K562 (cell line): ENCODE measurements around the gene IL4I1. TPM values are rescaled to one million over a fixed set of nuclear protein-coding genes. Genes with fewer than 3 reads are reported as not detected.
A peak's percentile ranks its signal among the peaks of the same experiment; 100 is the strongest.

ENCODE experiments used
- ARHGAP35 ChIP-seq: fragments of 450-650 bp; IDR thresholded peaks from 2 replicates; pipeline ENCODE4 v1.6.1; 2018; ENCODE audit not compliant: partially characterized antibody
- ARID3A ChIP-seq: IDR thresholded peaks from 2 replicates; pipeline ENCODE4 v1.6.1; 2012; ENCODE audit warnings: low read depth, low read length, improper control_type of control experiment, borderline replicate concordance
- ASH1L ChIP-seq: fragments of 450-650 bp; IDR thresholded peaks from 2 replicates; pipeline ENCODE4 v1.6.1; 2018; ENCODE audit warnings: borderline replicate concordance, mild to moderate bottlenecking, low read depth; ENCODE audit not compliant: partially characterized antibody
- CCNT2 ChIP-seq: IDR thresholded peaks from 2 replicates; pipeline ENCODE4 v1.6.1; 2011; ENCODE audit warnings: borderline replicate concordance, low read depth, mild to moderate bottlenecking, moderate library complexity, mixed read lengths, low read length; ENCODE audit not compliant: insufficient read length; ENCODE audit errors: extremely low read depth
- CTBP1 ChIP-seq: fragments of 450-650 bp; IDR thresholded peaks from 2 replicates; pipeline ENCODE4 v1.6.1; 2016; ENCODE audit warnings: borderline replicate concordance
- DLX4 ChIP-seq: fragments of 250-450 bp; sonication (Bioruptor Pico); IDR thresholded peaks from 2 replicates; pipeline ENCODE4 v1.6.1; 2021; ENCODE audit warnings: mild to moderate bottlenecking
- GTF2B ChIP-seq: IDR thresholded peaks from 2 replicates; pipeline ENCODE4 v1.6.1; 2011; ENCODE audit not compliant: insufficient read length; ENCODE audit errors: extremely low read depth
- HNRNPK ChIP-seq: fragments of 200-400 bp; formaldehyde crosslinking; IDR thresholded peaks from one replicate; pipeline ENCODE4 v1.6.1; 2018; ENCODE audit warnings: mild to moderate bottlenecking, low read depth, low read length; ENCODE audit not compliant: poor library complexity, severe bottlenecking
- KAT7 ChIP-seq: sonication (generic); formaldehyde crosslinking; IDR thresholded peaks from 2 replicates; pipeline ENCODE4 v1.8.0; 2022; ENCODE audit warnings: missing genetic modification reagents, mild to moderate bottlenecking, borderline replicate concordance
- TARDBP ChIP-seq: fragments of 450-650 bp; IDR thresholded peaks from 2 replicates; pipeline ENCODE4 v1.6.1; 2016
- USF1 ChIP-seq: sonication (generic); formaldehyde crosslinking; IDR thresholded peaks from 2 replicates; pipeline ENCODE4 v1.9.0; 2022; ENCODE audit warnings: mild to moderate bottlenecking, missing genetic modification reagents
- ZC3H4 ChIP-seq: sonication (generic); formaldehyde crosslinking; IDR thresholded peaks from 2 replicates; pipeline ENCODE4 v1.9.0; 2021; ENCODE audit warnings: missing genetic modification reagents, borderline replicate concordance
- ZNF561 ChIP-seq: fragments of 450-650 bp; formaldehyde crosslinking; conservative IDR thresholded peaks from 2 replicates; pipeline ENCODE4 v1.4.0; 2020; ENCODE audit warnings: mild to moderate bottlenecking, moderate library complexity
- polyA plus RNA-seq, 8 experiments: library from polyadenylated mRNA; depleted of rRNA in 4 of 8; stranded (reverse) in 5 of 8; unstranded in 3 of 8; fragments of >200 nt; fragmentation: Nextera tagmentation in 2 of 8; fragmentation: Illumina TruSeq in 1 of 8; extraction: Ambion mirVana in 2 of 8; extraction: Trizol in 1 of 8; gene quantifications; 2 replicates each; pipeline versions ENCODE4 v1.2.1 to v1.2.3, GENCODE V29; 2011 to 2014; ENCODE audit warnings: inconsistent platforms in 1 of 8, missing spikeins in 1 of 8
- total RNA-seq, 7 experiments: library from RNA; depleted of rRNA in 6 of 7; stranded (reverse); fragments of >200 nt in 6 of 7; fragmentation: Illumina TruSeq in 2 of 7; extraction: Trizol in 2 of 7; gene quantifications; 2 replicates each; pipeline versions ENCODE4 v1.2.1 to v1.2.3, GENCODE V29; 2011 to 2021; ENCODE audit warnings: low replicate concordance in 1 of 7
- TF ChIP-seq, protein P1 (sequence below): fragments of 450-650 bp; IDR thresholded peaks from 2 replicates; pipeline ENCODE4 v1.6.1; 2016; ENCODE audit warnings: low read depth

Gene IL4I1
- total and polyA plus RNA-seq, 9 of the 15 experiments (the other 6 are each of a cell fraction or from before 2014, with no cell fraction given): 0.06 to 0.95 (median 0.43) TPM; not detected in 2

DNA sequence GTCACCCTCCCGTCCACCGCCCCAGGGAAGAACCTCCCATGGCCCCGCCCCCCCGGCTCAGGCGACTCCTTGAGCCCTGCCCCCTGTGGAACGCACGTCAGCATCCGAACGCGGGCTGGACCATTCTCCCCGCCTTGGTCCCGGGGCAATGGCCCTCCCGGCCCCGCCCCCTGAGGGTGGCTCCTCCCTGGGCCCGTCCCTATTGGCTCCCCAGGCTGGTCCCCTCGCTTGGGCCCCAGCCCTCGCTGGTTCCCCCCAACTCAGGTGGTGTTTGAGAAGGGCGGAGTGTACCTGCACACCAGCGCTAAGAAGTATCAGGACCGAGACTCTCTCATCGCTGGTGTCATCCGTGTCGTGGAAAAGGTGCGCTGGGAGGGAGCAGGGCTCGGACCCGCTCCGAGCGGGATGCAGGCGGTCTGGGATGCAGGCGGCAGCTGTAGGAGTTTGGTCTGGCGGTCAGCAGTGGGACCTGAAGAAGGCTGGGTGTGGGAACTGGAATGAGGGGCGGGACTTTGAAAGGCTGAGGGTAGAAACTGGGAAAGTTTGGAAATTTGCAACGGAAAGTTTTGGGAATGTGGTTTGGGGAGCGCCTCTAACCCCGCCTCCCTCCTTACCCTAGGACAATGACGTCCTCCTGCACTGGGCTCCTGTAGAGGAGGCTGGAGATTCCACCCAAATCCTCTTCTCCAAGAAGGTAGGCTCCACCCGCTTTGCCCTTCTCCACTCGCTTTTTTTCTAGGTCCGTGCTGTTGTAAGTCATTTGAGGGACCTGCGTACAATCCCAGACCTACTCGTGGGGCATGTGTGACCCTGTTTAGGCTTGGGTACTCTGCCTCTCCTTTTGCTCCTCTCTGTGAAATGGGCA lies 18.6 kb downstream of the IL4I1 start (continued):
- TF ChIP-seq KAT7 (CRISPR knock-in tag) (no peak), GTF2B (no peak), ZC3H4 (no peak), USF1 (no peak), DLX4 (CRISPR knock-in tag) (no peak), CTBP1 (peak; percentile 67; the same call in 1 of the 2 replicates), HNRNPK (no peak), ASH1L (no peak), CCNT2 (peak; percentile 48), ARHGAP35 (no peak), TARDBP (no peak), ZNF561 (CRISPR knock-in tag) (no peak), ARID3A (no peak)
- TF ChIP-seq, protein P1, sequence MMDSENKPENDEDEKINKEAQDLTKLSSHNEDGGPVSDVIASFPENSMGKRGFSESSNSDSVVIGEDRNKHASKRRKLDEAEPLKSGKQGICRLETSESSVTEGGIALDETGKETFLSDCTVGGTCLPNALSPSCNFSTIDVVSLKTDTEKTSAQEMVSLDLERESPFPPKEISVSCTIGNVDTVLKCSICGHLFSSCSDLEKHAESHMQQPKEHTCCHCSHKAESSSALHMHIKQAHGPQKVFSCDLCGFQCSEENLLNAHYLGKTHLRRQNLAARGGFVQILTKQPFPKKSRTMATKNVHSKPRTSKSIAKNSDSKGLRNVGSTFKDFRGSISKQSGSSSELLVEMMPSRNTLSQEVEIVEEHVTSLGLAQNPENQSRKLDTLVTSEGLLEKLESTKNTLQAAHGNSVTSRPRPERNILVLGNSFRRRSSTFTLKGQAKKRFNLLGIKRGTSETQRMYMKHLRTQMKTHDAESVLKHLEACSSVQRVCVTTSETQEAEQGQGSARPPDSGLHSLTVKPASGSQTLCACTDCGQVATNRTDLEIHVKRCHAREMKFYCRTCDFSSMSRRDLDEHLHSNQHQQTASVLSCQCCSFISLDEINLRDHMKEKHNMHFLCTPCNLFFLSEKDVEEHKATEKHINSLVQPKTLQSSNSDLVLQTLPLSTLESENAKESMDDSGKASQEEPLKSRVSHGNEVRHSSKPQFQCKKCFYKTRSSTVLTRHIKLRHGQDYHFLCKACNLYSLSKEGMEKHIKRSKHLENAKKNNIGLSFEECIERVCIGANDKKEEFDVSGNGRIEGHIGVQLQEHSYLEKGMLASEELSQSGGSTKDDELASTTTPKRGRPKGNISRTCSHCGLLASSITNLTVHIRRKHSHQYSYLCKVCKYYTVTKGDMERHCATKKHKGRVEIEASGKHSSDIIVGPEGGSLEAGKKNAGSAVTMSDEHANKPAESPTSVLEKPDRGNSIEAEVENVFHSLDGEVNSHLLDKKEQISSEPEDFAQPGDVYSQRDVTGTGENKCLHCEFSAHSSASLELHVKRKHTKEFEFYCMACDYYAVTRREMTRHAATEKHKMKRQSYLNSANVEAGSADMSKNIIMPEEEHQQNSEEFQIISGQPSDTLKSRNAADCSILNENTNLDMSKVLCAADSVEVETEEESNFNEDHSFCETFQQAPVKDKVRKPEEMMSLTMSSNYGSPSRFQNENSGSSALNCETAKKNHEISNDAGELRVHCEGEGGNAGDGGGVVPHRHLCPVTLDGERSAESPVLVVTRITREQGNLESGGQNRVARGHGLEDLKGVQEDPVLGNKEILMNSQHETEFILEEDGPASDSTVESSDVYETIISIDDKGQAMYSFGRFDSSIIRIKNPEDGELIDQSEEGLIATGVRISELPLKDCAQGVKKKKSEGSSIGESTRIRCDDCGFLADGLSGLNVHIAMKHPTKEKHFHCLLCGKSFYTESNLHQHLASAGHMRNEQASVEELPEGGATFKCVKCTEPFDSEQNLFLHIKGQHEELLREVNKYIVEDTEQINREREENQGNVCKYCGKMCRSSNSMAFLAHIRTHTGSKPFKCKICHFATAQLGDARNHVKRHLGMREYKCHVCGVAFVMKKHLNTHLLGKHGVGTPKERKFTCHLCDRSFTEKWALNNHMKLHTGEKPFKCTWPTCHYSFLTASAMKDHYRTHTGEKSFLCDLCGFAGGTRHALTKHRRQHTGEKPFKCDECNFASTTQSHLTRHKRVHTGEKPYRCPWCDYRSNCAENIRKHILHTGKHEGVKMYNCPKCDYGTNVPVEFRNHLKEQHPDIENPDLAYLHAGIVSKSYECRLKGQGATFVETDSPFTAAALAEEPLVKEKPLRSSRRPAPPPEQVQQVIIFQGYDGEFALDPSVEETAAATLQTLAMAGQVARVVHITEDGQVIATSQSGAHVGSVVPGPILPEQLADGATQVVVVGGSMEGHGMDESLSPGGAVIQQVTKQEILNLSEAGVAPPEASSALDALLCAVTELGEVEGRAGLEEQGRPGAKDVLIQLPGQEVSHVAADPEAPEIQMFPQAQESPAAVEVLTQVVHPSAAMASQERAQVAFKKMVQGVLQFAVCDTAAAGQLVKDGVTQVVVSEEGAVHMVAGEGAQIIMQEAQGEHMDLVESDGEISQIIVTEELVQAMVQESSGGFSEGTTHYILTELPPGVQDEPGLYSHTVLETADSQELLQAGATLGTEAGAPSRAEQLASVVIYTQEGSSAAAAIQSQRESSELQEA: no peak
